ENCODE measurements around the gene PAXIP1.

PAXIP1 gene

DNA sequence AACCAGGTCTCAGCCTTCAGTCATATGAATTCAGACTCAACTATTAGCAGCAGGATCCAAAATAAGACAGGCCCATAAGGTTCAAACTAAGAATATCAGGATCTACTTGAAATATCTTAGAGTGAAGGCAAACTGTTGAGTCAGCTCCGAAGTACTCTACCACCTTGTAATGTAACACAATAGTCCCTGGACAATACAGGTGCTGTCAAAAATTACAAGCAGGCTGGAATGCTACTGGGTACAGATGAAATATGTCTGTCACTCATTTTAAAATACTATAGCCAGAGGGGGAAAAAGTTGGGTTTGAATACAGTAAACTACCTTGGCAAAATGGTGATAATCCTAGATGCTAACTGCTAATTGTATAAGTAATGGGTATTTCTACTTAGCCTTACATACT is 6.8 kb downstream of the PAXIP1 start:
- DNase-seq, result no peak

DNA sequence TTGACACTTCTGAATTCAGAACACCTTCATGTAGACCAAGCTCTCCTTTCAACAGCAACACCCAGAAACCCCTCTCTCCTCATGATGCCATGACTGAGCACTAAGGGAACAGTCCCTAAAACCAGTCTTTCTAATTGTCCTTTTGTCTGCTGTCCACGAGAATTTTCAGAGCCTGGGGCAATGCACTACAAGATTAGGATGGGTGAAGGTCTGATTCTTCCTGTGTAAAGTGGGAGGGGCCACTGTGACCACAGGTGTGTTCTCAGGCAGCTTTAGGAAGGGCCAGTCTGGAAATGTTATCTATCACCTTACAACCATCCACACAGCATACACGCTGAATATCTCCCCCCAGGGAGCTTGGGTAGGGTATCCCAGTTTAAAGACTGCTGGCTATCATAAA is 7.9 kb downstream of the PAXIP1 start:
- DNase-seq, result no peak

DNA sequence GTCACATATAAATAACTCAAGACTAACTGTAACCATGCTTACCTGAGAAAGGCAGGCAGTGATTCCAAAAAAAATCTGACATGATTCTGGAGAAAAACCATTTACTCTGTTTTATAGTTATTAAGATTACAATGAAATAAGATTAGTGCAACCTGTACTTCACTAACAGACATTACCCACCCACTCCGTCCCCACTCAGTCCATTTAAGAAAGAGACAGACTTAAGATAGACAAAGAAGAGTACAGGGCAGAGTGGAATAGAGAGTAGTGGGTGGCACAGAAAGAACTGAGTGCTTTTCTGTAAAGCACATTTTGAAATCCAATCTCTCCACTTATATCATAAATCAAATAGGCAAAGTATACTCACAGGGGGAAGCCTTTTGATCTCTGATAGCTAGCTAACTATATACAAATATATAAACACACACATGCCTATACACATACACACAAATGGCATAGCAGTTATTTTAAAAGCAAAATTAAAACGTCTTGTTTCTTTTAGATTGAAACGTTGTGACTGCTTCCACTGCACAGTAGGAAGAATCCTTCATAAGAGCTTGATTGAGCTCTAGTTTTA is 11.9 kb downstream of the PAXIP1 start:
- no peak for DNase-seq

DNA sequence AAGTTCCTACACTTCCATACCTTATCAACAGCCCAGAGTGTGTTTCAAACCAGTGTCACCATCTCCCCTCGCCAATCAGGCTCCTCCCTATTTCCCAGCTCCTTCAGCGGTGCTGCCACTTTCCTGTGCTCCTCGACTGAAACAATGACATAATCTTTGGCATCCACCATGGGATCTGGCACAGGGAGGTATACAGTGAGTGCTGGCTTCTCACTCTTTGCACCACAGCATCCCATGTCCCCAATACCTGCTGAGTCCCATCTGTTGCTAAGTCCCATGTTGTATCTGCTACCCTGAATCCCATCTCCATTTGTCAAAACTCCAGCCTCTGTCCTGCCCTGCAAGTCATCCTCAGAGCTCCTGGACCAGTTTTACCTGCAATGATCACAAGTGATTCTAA is 15.4 kb downstream of the PAXIP1 start:
- DNase-seq, result no peak

DNA sequence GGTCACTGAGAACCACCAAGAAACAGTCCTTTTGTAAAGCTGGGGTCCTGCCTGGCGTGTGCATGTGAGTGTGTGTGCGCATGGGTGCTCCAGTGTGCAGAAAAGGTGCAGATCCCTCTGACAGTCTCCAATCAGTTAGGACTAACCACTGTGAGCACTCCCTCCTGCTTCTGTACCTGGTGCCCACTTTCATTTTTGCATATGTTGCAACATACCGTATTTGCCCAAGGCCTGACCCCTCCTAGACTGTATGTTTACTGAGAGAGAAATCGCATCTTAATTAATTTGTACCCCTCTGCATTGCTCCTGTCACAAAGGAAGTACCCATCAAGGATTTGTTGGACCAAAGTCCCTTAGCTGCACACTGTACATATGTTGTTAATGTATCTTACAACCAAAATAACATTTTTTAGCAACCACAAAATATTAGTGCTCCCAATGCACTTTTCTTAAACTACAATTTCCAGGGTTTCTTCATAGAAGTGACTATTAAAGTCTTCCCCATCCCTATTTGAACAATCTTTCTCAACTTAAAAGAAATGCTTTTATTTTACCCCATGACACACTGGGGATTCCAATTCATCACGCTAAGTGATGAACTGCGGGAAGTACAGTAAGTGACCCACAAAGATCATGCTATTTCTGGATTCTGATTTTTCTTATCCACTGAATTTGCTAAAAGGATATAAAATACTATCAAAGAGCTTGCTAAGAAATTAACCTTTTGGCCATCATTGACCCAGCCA is 16.6 kb downstream of the PAXIP1 start:
- DNase-seq, result no peak

GRCh38 chr7:154985230-154985629 is 17.7 kb downstream of the PAXIP1 start:
- no peak for DNase-seq

GRCh38 chr7:154984601-154985188 is 18.2 kb downstream of the PAXIP1 start:
- no peak for DNase-seq

- DNase-seq, result no peak
These were observed 24.9 kb downstream of the PAXIP1 start for GRCh38 chr7:154978017-154978416.

- no peak for DNase-seq
These were observed 25.7 kb downstream of the PAXIP1 start for GRCh38 chr7:154977250-154977649.

- no peak for DNase-seq
These were observed 26.1 kb downstream of the PAXIP1 start for GRCh38 chr7:154976844-154977243.

GRCh38 chr7:154975984-154976383 is 26.9 kb downstream of the PAXIP1 start:
- DNase-seq, result no peak

- no peak for DNase-seq
These were observed 29.5 kb downstream of the PAXIP1 start for GRCh38 chr7:154973381-154973780.

DNA sequence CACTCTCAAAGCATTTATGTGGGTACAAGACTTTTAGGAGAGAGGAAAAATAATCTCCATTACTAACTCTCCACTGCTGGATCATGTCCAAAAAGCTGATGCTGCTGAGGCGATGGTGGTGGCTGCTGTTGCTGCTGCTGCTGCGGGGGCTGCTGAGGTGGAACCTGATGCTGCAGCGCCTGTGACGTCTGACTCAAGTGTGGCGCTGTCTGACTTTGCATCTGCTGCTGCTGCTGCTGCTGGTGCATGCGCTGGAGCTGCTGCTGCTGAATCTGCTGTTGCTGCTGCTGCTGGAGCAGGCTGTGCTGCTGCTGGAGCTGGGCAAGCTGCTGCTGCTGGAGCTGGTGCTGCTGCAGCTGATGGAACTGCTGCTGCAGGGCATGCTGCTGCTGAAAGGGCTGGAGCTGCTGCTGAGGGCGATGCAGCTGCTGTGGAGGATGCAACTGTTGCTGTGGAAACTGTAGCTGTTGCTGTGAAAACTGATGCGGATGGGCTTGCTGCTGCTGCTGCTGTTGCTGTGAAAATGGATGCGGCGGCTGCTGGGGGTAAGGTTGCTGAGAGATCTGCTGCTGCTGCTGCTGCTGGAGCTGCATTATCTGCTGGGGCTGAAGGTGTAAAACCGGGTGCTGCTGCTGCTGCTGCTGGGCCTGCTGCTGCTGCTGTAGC is 34.5 kb downstream of the PAXIP1 start:
- no peak for DNase-seq

GRCh38 chr7:154967401-154967955 is 35.4 kb downstream of the PAXIP1 start:
- DNase-seq, result no peak

- no peak for DNase-seq
These were observed 37.9 kb downstream of the PAXIP1 start for GRCh38 chr7:154965014-154965413.

GRCh38 chr7:154960063-154960790 is 42.7 kb downstream of the PAXIP1 start:
- no peak for DNase-seq

DNA sequence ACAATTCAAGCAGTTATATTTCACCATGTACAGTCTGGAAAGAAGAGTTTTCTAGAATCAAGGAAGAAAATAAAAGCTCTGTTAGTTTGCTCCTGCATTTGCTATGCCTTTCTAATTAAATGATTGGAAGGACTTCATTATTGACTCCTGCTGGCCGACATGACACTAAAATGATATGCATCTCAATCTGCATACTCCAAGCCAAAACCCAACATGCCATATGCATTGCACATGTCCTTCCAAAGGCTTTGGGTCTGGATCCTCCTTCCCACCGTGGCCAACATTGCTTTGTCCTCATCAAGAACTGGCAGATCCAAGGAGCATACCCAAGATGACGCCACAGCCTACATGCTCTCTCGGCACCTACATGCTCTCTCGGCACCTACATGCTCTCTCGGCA is 46.5 kb downstream of the PAXIP1 start:
- no peak for DNase-seq

DNA sequence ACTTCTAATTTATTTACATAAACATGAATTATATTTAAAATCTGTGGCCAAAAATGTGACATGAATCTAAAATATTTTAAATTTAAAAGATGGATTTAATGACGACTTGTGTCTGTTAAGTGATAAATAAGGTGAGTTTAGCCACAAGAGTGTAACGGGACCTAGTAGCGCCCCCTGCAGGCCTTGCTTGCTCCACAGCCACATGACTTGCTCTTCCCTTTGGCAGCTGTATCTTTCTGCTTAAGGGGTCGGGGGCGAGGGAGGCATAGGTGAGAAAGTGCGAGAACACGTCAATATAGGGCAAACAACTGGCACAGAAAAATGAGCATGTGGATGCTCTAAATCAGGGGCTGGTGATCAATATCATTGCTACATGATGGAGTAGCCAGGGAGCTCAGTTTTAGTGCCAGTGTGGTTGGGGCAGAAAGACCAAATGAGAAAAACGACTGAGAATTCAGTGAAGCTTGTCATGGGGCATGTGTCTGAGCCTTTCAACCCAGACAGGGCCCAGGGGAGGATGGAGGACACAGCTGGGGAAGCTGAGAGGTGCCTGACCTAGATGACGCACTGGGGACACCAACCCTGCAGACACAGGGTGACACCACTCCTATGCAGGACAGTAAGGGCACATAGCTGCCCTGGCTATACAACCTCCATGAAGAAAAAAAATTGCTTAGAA is 49.8 kb downstream of the PAXIP1 start:
- DNase-seq, result peak; percentile 12

- DNase-seq, result no peak
These were observed 52.0 kb downstream of the PAXIP1 start for GRCh38 chr7:154950960-154951359.

GRCh38 chr7:154947604-154948003 is 55.3 kb downstream of the PAXIP1 start:
- DNase-seq, result no peak

GRCh38 chr7:154946166-154946565 is 56.8 kb downstream of the PAXIP1 start:
- no peak for DNase-seq

DNA sequence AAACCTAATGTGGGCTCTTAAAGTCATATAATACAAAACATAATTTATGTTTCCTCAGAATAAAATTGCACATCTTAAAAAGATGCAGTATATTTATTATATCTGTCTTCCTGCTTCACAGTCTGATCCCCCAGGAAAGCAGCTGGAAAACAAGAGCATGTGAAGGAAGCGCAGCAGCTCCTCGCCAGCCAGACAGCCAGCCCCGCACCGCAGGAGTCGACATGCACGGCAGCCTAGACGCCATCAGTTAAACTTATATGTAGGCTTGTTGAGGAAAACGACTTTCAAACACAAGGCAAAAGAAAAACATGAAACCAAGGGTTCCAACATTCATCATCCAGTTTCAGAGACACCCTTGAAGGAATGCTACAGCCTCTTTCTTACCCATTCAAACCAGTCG is 59.0 kb downstream of the PAXIP1 start:
- no peak for DNase-seq

Data from NCI-H2227 treated with DMSO at 0.1 percent for 48 hours (cell line).